Nephron (organoid): ENCODE data around the gene NUDT5.

Experiments
- H3K27ac Mint-ChIP-seq, 3 experiments: 2 replicates each; pipeline ENCODE4 v1.8.0; 2020; ENCODE audit warnings: mixed read lengths in 3 of 3, mild to moderate bottlenecking in 2 of 3, moderate library complexity in 1 of 3
- H3K27me3 Mint-ChIP-seq: 2 replicates; pipeline ENCODE4 v1.8.0; 2021; ENCODE audit warnings: low read depth, mild to moderate bottlenecking, moderate library complexity, mixed read lengths
- H3K36me3 Mint-ChIP-seq: 2 replicates; pipeline ENCODE4 v1.8.0; 2020; ENCODE audit warnings: low read depth, mixed read lengths
- H3K4me1 Mint-ChIP-seq: 2 replicates; pipeline ENCODE4 v1.8.0; 2020; ENCODE audit warnings: mixed read lengths
- H3K4me3 Mint-ChIP-seq, 3 experiments: 2 replicates each; pipeline ENCODE4 v1.8.0; 2020; ENCODE audit warnings: mild to moderate bottlenecking in 3 of 3, mixed read lengths in 3 of 3, moderate library complexity in 2 of 3
- H3K9me3 Mint-ChIP-seq: 2 replicates; pipeline ENCODE4 v1.8.0; 2020; ENCODE audit warnings: mixed read lengths
- TF ChIP-seq, protein P1 (sequence below), 3 experiments: fragments of 200-600 bp; sonication (generic); IDR thresholded peaks; one replicate each; pipeline ENCODE4 v1.5.0; 2021; ENCODE audit warnings: antibody characterized with exemption in 3 of 3; ENCODE audit not compliant: unreplicated experiment in 3 of 3

The NUDT5 gene

DNA sequence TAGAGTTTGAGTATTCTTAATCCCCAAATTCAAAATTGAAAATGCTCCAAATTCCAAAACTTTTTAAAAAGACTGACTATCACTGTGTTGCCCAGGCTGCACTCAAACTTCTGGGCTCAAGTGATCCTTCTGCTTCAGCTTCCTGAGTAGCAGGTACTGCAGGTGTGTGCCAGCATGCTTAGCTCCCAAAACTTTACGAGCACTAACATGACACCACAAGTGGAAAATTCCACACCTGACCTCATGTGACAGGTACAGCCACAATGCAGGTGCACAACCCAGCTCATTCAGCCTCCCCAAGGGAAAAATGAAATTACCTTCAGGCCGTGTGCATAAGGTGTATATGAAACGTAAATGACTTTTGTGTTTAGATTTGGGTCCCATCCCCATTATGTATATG, 16.8 kb upstream of the NUDT5 start:
- TF ChIP-seq, protein P1, sequence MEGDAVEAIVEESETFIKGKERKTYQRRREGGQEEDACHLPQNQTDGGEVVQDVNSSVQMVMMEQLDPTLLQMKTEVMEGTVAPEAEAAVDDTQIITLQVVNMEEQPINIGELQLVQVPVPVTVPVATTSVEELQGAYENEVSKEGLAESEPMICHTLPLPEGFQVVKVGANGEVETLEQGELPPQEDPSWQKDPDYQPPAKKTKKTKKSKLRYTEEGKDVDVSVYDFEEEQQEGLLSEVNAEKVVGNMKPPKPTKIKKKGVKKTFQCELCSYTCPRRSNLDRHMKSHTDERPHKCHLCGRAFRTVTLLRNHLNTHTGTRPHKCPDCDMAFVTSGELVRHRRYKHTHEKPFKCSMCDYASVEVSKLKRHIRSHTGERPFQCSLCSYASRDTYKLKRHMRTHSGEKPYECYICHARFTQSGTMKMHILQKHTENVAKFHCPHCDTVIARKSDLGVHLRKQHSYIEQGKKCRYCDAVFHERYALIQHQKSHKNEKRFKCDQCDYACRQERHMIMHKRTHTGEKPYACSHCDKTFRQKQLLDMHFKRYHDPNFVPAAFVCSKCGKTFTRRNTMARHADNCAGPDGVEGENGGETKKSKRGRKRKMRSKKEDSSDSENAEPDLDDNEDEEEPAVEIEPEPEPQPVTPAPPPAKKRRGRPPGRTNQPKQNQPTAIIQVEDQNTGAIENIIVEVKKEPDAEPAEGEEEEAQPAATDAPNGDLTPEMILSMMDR (IDR thresholded peaks at IDR 0.05; ENCODE audit: unreplicated experiment in 3 of 3), result no peak

DNA sequence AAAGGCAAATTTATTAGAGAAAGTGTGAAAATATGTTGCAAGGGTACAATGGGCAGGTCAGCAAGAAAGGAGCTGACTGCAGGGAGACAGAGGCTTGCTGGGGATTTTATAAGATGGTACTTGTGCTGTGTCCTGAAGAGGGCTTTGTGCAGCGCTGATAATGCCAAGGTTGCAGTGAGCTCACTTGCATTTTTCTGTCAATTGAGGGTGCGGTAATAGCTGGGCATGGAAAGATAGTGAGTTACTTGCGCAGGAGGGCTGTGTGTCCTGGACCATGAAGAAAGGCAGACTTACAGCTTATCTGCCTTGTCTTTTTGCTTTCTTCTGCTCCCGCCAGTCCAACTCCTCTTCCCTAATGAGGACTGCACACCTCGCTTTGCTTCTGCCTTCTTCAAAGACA, 12.8 kb upstream of the NUDT5 start:
- H3K36me3 Mint-ChIP-seq, result peaks cover 95% of the 10 kb centered on the region
- H3K27ac Mint-ChIP-seq, result no peak overlapping the region
- TF ChIP-seq, protein P1 (IDR thresholded peaks at IDR 0.05; ENCODE audit: unreplicated experiment in 3 of 3), result no peak
- H3K4me1 Mint-ChIP-seq, result no peaks in the 10 kb centered on the region
- H3K9me3 Mint-ChIP-seq, result peaks cover 28% of the 10 kb centered on the region
- no peaks in the 10 kb centered on the region for H3K27me3 Mint-ChIP-seq
- no peak overlapping the region for H3K4me3 Mint-ChIP-seq

More for the DNA sequence above, 16.8 kb upstream of the NUDT5 start:
- peaks cover 80% of the 10 kb centered on the region for H3K36me3 Mint-ChIP-seq
- H3K9me3 Mint-ChIP-seq, result peaks cover 21% of the 10 kb centered on the region
- H3K4me3 Mint-ChIP-seq, result no peak overlapping the region
- peaks cover 10% of the 10 kb centered on the region for H3K4me1 Mint-ChIP-seq
- no peak overlapping the region for H3K27ac Mint-ChIP-seq
- no peaks in the 10 kb centered on the region for H3K27me3 Mint-ChIP-seq

DNA sequence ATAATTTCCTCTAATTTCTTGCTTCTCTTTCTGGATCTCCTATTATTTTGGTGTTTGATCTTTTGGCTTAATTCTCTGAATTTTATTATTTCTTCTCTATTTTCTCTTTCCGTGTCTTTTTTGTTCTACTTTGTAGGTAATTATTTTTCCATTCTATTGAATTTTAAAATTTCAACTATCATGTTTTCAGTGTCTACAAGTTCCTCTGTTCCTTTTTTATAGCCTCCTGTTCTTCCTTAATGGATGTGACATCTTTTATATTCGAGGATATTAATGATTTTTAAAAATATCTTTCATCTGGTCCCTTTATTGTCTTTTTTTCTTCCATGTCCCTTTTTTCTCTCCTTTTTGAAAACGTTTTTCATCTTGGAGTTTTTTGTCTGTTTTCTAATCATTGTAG, 11.4 kb upstream of the NUDT5 start:
- Mint-ChIP-seq H3K27ac (no peak overlapping the region), H3K36me3 (peaks cover 95% of the 10 kb centered on the region), H3K27me3 (no peaks in the 10 kb centered on the region), H3K9me3 (peaks cover 27% of the 10 kb centered on the region), H3K4me3 (no peak overlapping the region), H3K4me1 (no peaks in the 10 kb centered on the region)
- TF ChIP-seq, protein P1 (IDR thresholded peaks at IDR 0.05; ENCODE audit: unreplicated experiment in 3 of 3), result no peak

DNA sequence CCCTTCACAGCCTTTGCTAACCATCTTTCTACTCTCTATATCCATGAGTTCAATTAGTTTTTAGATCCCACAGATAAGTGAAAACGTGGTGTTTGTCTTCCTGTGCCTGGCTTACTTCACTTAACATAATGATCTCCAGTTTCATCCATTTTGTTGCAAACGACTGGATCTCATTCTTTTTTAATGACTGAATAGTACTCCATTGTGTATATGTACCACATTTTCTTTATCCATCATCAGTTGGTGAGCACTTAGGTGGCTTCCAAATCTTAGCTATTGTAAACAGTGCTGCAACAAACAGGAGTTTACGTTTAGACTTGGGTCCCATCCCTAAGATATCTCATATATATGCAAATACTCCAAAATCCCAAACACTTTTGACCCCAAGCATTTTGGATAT, 9.4 kb upstream of the NUDT5 start:
- Mint-ChIP-seq H3K27me3 (no peaks in the 10 kb centered on the region), H3K9me3 (peaks cover 16% of the 10 kb centered on the region), H3K27ac (no peak overlapping the region), H3K4me1 (no peaks in the 10 kb centered on the region), H3K4me3 (no peak overlapping the region), H3K36me3 (peaks cover 85% of the 10 kb centered on the region)
- TF ChIP-seq, protein P1 (IDR thresholded peaks at IDR 0.05; ENCODE audit: unreplicated experiment in 3 of 3), result no peak

DNA sequence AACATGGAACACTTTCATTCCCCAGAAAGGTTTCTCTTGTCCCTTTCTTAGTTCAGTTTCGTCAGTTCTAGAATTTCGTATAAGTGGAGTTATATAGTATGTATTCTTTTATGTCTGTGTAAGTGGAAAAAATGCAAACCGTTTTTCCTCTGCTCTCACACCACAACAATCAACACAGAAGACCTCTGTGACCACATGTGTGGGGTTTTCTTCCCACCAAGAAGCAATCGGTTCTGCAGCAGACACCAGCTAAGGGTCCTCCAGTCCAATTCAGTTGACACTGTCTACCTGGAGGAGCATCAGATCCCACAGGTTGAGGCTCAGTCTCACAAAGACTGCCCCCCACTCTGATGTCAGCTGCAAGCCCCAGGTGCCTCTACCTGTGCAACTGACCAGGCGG, 6.5 kb upstream of the NUDT5 start:
- Mint-ChIP-seq H3K36me3 (peaks cover 67% of the 10 kb centered on the region), H3K27ac (no peak overlapping the region), H3K9me3 (peaks cover 7% of the 10 kb centered on the region), H3K27me3 (no peaks in the 10 kb centered on the region), H3K4me3 (no peak overlapping the region), H3K4me1 (peaks cover 10% of the 10 kb centered on the region)
- TF ChIP-seq, protein P1 (IDR thresholded peaks at IDR 0.05; ENCODE audit: unreplicated experiment in 3 of 3), result no peak

DNA sequence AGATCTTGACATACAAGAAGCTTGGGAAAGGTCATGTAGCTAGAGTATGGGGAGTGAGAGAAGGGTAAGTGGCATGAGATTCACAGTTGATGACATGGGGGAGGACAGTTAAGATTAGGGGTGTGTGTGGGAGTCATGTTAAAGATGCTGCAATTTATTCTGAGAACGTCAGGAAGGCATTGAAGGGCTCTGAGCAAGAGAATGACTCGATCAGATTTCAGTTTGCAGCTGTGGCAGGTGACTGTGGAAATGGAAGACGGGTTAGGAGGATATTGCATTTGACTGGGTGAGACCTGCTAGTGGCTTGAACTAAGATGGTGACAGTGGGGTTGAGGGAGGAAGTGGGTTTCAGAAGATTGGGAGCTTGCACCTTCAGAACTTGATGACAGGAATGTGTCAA, 5.9 kb upstream of the NUDT5 start:
- no peak overlapping the region for H3K27ac Mint-ChIP-seq
- H3K9me3 Mint-ChIP-seq, result peaks cover 7% of the 10 kb centered on the region
- H3K36me3 Mint-ChIP-seq, result peaks cover 60% of the 10 kb centered on the region
- H3K27me3 Mint-ChIP-seq, result no peaks in the 10 kb centered on the region
- TF ChIP-seq, protein P1 (IDR thresholded peaks at IDR 0.05; ENCODE audit: unreplicated experiment in 3 of 3), result no peak
- H3K4me1 Mint-ChIP-seq, result peaks cover 14% of the 10 kb centered on the region
- H3K4me3 Mint-ChIP-seq, result no peak overlapping the region
